Fibroblast of lung (primary cell): ENCODE measurements around the gene AP1S2. TPM values are rescaled to one million over a fixed set of nuclear protein-coding genes. Genes with fewer than 3 reads are reported as not detected.

Source experiments
- DNase-seq, 2 donors: peaks; one replicate each; pipeline versions ENCODE4 v3.0.0 to v3.0.0-alpha.2; 2010; ENCODE audit warnings: low read depth in 2 of 2
- H2AFZ ChIP-seq: 2 replicates; pipeline ENCODE4 v1.5.1; 2012; ENCODE audit warnings: low read length, control low read depth, inconsistent platforms
- H3K27ac ChIP-seq: 2 replicates; pipeline ENCODE4 v1.5.1; 2011; ENCODE audit warnings: low read length, control low read depth; ENCODE audit not compliant: insufficient read depth
- H3K27me3 ChIP-seq: 2 replicates; pipeline ENCODE4 v1.5.1; 2011; ENCODE audit warnings: mild to moderate bottlenecking, low read length; ENCODE audit not compliant: control insufficient read depth, insufficient read depth
- H3K36me3 ChIP-seq: 2 replicates; pipeline ENCODE4 v1.5.1; 2011; ENCODE audit warnings: low read length; ENCODE audit not compliant: control insufficient read depth, insufficient read depth
- H3K4me1 ChIP-seq: 2 replicates; pipeline ENCODE4 v1.5.1; 2011; ENCODE audit warnings: low read length; ENCODE audit not compliant: control insufficient read depth, insufficient read depth; ENCODE audit errors: extremely low read depth
- H3K4me2 ChIP-seq: 2 replicates; pipeline ENCODE4 v1.5.1; 2011; ENCODE audit warnings: low read length, control low read depth; ENCODE audit not compliant: insufficient read depth; ENCODE audit errors: extremely low read depth
- H3K4me3 ChIP-seq, 4 experiments: fragments of 200-600 bp in 1 of 4; sonication (generic) in 1 of 4; replicated peaks in 1 of 4; 2 replicates each; pipeline ENCODE4 v1.5.1; 2011 to 2016; ENCODE audit warnings: low read length in 4 of 4, low read depth in 3 of 4, mild to moderate bottlenecking in 3 of 4, control low read depth in 2 of 4, inconsistent platforms in 1 of 4, mixed read lengths in 1 of 4; ENCODE audit not compliant: insufficient read depth in 1 of 4; ENCODE audit errors: control extremely low read depth in 1 of 4
- H3K79me2 ChIP-seq: 2 replicates; pipeline ENCODE4 v1.5.1; 2012; ENCODE audit warnings: mild to moderate bottlenecking, low read length, inconsistent platforms; ENCODE audit not compliant: control insufficient read depth, insufficient read depth
- H3K9ac ChIP-seq: 2 replicates; pipeline ENCODE4 v1.5.1; 2011; ENCODE audit warnings: mild to moderate bottlenecking, low read length, control low read depth; ENCODE audit not compliant: insufficient read depth
- H3K9me3 ChIP-seq: 2 replicates; pipeline ENCODE4 v1.5.1; 2012; ENCODE audit warnings: low read depth, low read length; ENCODE audit not compliant: control insufficient read depth, insufficient read depth
- H4K20me1 ChIP-seq: 2 replicates; pipeline ENCODE4 v1.5.1; 2011; ENCODE audit warnings: low read length; ENCODE audit not compliant: control insufficient read depth, insufficient read depth; ENCODE audit errors: extremely low read depth
- CTCF ChIP-seq, 2 donors: IDR thresholded peaks in 1 of 2; conservative IDR thresholded peaks in 1 of 2; 1 replicate in 1 of 2; 2 replicates in 1 of 2; pipeline ENCODE4 v1.5.1; 2011 to 2012; ENCODE audit warnings: low read length in 2 of 2, control low read depth in 1 of 2, inconsistent platforms in 1 of 2, low read depth in 1 of 2, mild to moderate bottlenecking in 1 of 2
- EZH2 ChIP-seq: IDR thresholded peaks from 2 replicates; pipeline ENCODE4 v1.5.1; 2012; ENCODE audit warnings: low read length, control low read depth, mild to moderate bottlenecking; ENCODE audit errors: missing control alignments
- polyA plus RNA-seq, 2 donors: library from polyadenylated mRNA; depleted of rRNA in 1 of 2; stranded (reverse) in 1 of 2; unstranded in 1 of 2; fragments of >200 nt; gene quantifications; 2 replicates each; pipeline ENCODE4 v1.2.1, GENCODE V29; 2011 to 2012; ENCODE audit warnings: missing spikeins in 1 of 2
- total RNA-seq: library from RNA; depleted of rRNA; stranded (reverse); fragments of >200 nt; gene quantifications from 2 replicates; pipeline ENCODE4 v1.2.1, GENCODE V29; 2014

The AP1S2 gene
- total and polyA plus RNA-seq, 2 donors (not counting 1 experiment from before 2014, with no cell fraction given), result 71.8 to 85.4 TPM

- Histone ChIP-seq H3K4me3 (no peak overlapping the region), H2AFZ (no peak overlapping the region), H3K4me1 (no peaks in the 10 kb centered on the region), H3K27ac (no peak overlapping the region), H4K20me1 (no peaks in the 10 kb centered on the region), H3K9ac (no peak overlapping the region), H3K4me2 (no peak overlapping the region), H3K9me3 (no peaks in the 10 kb centered on the region), H3K79me2 (no peaks in the 10 kb centered on the region), H3K27me3 (no peaks in the 10 kb centered on the region), H3K36me3 (no peaks in the 10 kb centered on the region)
- no peak for DNase-seq
- TF ChIP-seq CTCF (conservative IDR thresholded peaks at IDR 0.05 in 1 of 2, IDR thresholded peaks at IDR 0.05 in 1 of 2; ENCODE audit: low read depth in 1 of 2, low read length in 2 of 2) (no peak), EZH2 (no peak)
Measured at GRCh38 chrX:15870310-15870709, 15.7 kb upstream of the AP1S2 start.

GRCh38 chrX:15869695-15870094 is 15.1 kb upstream of the AP1S2 start:
- Histone ChIP-seq H3K36me3 (no peaks in the 10 kb centered on the region), H3K4me2 (no peak overlapping the region), H3K9me3 (no peaks in the 10 kb centered on the region), H2AFZ (no peak overlapping the region), H3K4me1 (no peaks in the 10 kb centered on the region), H4K20me1 (no peaks in the 10 kb centered on the region), H3K27ac (no peak overlapping the region), H3K79me2 (no peaks in the 10 kb centered on the region), H3K27me3 (no peaks in the 10 kb centered on the region), H3K4me3 (no peak overlapping the region), H3K9ac (no peak overlapping the region)
- no peak for TF ChIP-seq CTCF (conservative IDR thresholded peaks at IDR 0.05 in 1 of 2, IDR thresholded peaks at IDR 0.05 in 1 of 2; ENCODE audit: low read depth in 1 of 2, low read length in 2 of 2)
- no peak for TF ChIP-seq EZH2
- no peak for DNase-seq

GRCh38 chrX:15866147-15866546 is 11.5 kb upstream of the AP1S2 start:
- TF ChIP-seq EZH2, result no peak
- no peak for TF ChIP-seq CTCF (conservative IDR thresholded peaks at IDR 0.05 in 1 of 2, IDR thresholded peaks at IDR 0.05 in 1 of 2; ENCODE audit: low read depth in 1 of 2, low read length in 2 of 2)

More at GRCh38 chrX:15866147-15866546, 11.5 kb upstream of the AP1S2 start:
- no peak for DNase-seq
- Histone ChIP-seq H3K4me3 (no peak overlapping the region), H3K79me2 (no peaks in the 10 kb centered on the region), H4K20me1 (no peaks in the 10 kb centered on the region), H3K36me3 (no peaks in the 10 kb centered on the region), H3K4me1 (no peaks in the 10 kb centered on the region), H3K4me2 (no peak overlapping the region), H2AFZ (no peak overlapping the region), H3K9ac (no peak overlapping the region), H3K27ac (no peak overlapping the region), H3K9me3 (no peaks in the 10 kb centered on the region), H3K27me3 (peaks cover 2% of the 10 kb centered on the region)
